WERI-Rb-1 (cell line): Measurements from ENCODE around the gene LCN1.
"Not testable (repeated sequence)": the region's sequence is repeated elsewhere in the genome, so short reads cannot be mapped to it uniquely, and the experiment has no call there.

Experiments
- DNase-seq: peaks from one replicate; pipeline ENCODE4 v3.0.0-alpha.2; 2020
- H3K27ac ChIP-seq: fragments of 250-450 bp; sonication (Bioruptor Pico); 2 replicates; pipeline ENCODE4 v1.5.1; 2020; ENCODE audit warnings: mild to moderate bottlenecking, moderate library complexity
- H3K27me3 ChIP-seq: fragments of 250-450 bp; sonication (Bioruptor Pico); 2 replicates; pipeline ENCODE4 v1.5.1; 2021; ENCODE audit warnings: mild to moderate bottlenecking, low read depth, moderate library complexity; ENCODE audit not compliant: insufficient read depth, severe bottlenecking
- H3K36me3 ChIP-seq: fragments of 250-450 bp; sonication (Bioruptor Pico); 2 replicates; pipeline ENCODE4 v1.5.1; 2020; ENCODE audit warnings: mild to moderate bottlenecking, moderate library complexity
- H3K4me3 ChIP-seq: 2 replicates; pipeline ENCODE4 v1.5.1; 2011; ENCODE audit warnings: low read depth, mild to moderate bottlenecking, control low read depth, low read length
- H3K9me3 ChIP-seq: fragments of 250-450 bp; sonication (Bioruptor Pico); 2 replicates; pipeline ENCODE4 v1.5.1; 2021; ENCODE audit warnings: mild to moderate bottlenecking, moderate library complexity; ENCODE audit not compliant: severe bottlenecking
- CTCF ChIP-seq: IDR thresholded peaks from 2 replicates; pipeline ENCODE4 v1.5.1; 2011; ENCODE audit warnings: low read depth, mild to moderate bottlenecking, control low read depth, inconsistent platforms, low read length

LCN1 gene

GRCh38 chr9:135512904-135513303 is 8.3 kb upstream of the LCN1 start:
- no peak for TF ChIP-seq CTCF
- Histone ChIP-seq H3K27me3 (no peaks in the 10 kb centered on the region), H3K27ac (no peak overlapping the region), H3K9me3 (peaks cover 7% of the 10 kb centered on the region), H3K4me3 (no peak overlapping the region), H3K36me3 (no peaks in the 10 kb centered on the region)
- no peak for DNase-seq

- Histone ChIP-seq H3K27me3 (no peaks in the 10 kb centered on the region), H3K4me3 (no peak overlapping the region), H3K27ac (no peak overlapping the region), H3K9me3 (peaks cover 7% of the 10 kb centered on the region), H3K36me3 (no peaks in the 10 kb centered on the region)
- DNase-seq: no peak
- no peak for TF ChIP-seq CTCF
Observed at GRCh38 chr9:135513351-135513846, 7.8 kb upstream of the LCN1 start.

GRCh38 chr9:135513906-135514305 is 7.3 kb upstream of the LCN1 start:
- not testable (repeated sequence) for H3K27me3 ChIP-seq, H3K9me3 ChIP-seq, H3K36me3 ChIP-seq, H3K27ac ChIP-seq, H3K4me3 ChIP-seq, DNase-seq

GRCh38 chr9:135514342-135515082 is 6.7 kb upstream of the LCN1 start:
- no peak for TF ChIP-seq CTCF
- Histone ChIP-seq H3K36me3 (no peaks in the 10 kb centered on the region), H3K27ac (no peak overlapping the region), H3K9me3 (peaks cover under 1% of the 10 kb centered on the region), H3K4me3 (no peak overlapping the region), H3K27me3 (no peaks in the 10 kb centered on the region)
- DNase-seq: no peak

GRCh38 chr9:135515083-135515951 is 5.9 kb upstream of the LCN1 start:
- Histone ChIP-seq H3K4me3 (no peak overlapping the region), H3K27ac (no peak overlapping the region), H3K27me3 (no peaks in the 10 kb centered on the region), H3K36me3 (no peaks in the 10 kb centered on the region), H3K9me3 (no peaks in the 10 kb centered on the region)
- TF ChIP-seq CTCF: no peak
- no peak for DNase-seq

GRCh38 chr9:135516132-135516860 is 4.9 kb upstream of the LCN1 start:
- Histone ChIP-seq H3K27me3 (no peaks in the 10 kb centered on the region), H3K27ac (no peak overlapping the region), H3K9me3 (no peaks in the 10 kb centered on the region), H3K4me3 (no peak overlapping the region), H3K36me3 (no peaks in the 10 kb centered on the region)
- no peak for TF ChIP-seq CTCF
- DNase-seq: no peak
